Brain microvascular endothelial cell (primary cell): ENCODE results near the gene TRIP12.

Experiments
- DNase-seq: peaks from one replicate; pipeline ENCODE4 v3.0.0-alpha.2; 2020
- H3K27ac ChIP-seq: fragments of 250-450 bp; sonication (Bioruptor Pico); 2 replicates; pipeline ENCODE4 v1.5.1; 2020; ENCODE audit warnings: mild to moderate bottlenecking, moderate library complexity
- H3K27me3 ChIP-seq: fragments of 250-450 bp; sonication (Bioruptor Pico); replicated peaks from 2 replicates; pipeline ENCODE4 v1.5.1; 2020; ENCODE audit warnings: mild to moderate bottlenecking
- H3K36me3 ChIP-seq: fragments of 250-450 bp; sonication (Bioruptor Pico); replicated peaks from 2 replicates; pipeline ENCODE4 v1.5.1; 2020; ENCODE audit warnings: mild to moderate bottlenecking
- H3K4me3 ChIP-seq: 2 replicates; pipeline ENCODE4 v1.5.1; 2011; ENCODE audit warnings: low read depth, mild to moderate bottlenecking, control low read depth, low read length, moderate library complexity
- CTCF ChIP-seq: IDR thresholded peaks from 2 replicates; pipeline ENCODE4 v1.5.1; 2011; ENCODE audit warnings: low read depth, mild to moderate bottlenecking, moderate library complexity, low read length, control low read depth, inconsistent platforms; ENCODE audit errors: missing control alignments
- in situ Hi-C: cut with HindIII; loops from 2 replicates; pipeline ENCODE4 v1.10.0; 2017; ENCODE audit warnings: low sequenced_read_pairs, low pct_ligation_motif_present

TRIP12 gene

DNA sequence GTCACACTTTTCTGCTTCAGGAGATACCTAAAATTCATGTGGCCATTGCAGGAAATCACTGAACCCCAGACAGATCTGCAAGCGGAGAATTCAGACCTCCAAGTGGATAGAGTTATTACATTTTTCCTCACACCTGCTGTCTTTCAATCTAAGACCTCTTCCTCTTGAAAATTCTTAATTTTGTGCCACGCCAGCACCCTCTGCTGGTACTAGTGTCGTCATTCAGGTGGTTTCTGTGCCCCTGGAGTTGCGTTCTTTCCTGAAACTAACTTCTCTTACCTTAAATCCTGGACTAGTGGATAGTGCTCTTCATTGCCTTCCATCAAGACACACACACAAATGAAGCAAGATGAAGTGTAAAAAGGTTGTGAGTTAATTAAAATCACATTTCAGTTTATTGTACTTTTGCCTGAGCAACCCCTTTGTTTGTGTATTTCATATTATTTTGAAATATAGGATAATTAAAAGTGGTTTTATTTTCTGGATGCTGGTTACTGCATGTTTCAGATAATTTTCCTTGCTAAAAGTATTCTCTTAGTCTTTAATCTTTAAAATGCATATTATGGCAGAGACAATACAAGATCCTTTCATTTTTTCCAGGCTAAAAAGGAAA lies 205.8 kb downstream of the TRIP12 start:
- peak; percentile 67 for TF ChIP-seq CTCF
- Histone ChIP-seq H3K27me3 (peaks cover 13% of the 10 kb centered on the region), H3K27ac (no peak overlapping the region), H3K36me3 (no peaks in the 10 kb centered on the region), H3K4me3 (no peak overlapping the region)
- in situ Hi-C loops: no loop called here
- no peak for DNase-seq

- peaks cover 13% of the 10 kb centered on the region for H3K27me3 ChIP-seq
- H3K4me3 ChIP-seq: peak overlapping the region; percentile 54
- H3K27ac ChIP-seq: no peak overlapping the region
- TF ChIP-seq CTCF: peak; percentile 5
- no peaks in the 10 kb centered on the region for H3K36me3 ChIP-seq
- DNase-seq: peak; percentile 55
- in situ Hi-C loops: no loop called here
These were observed 206.9 kb downstream of the TRIP12 start for GRCh38 chr2:229714736-229715541.

DNA sequence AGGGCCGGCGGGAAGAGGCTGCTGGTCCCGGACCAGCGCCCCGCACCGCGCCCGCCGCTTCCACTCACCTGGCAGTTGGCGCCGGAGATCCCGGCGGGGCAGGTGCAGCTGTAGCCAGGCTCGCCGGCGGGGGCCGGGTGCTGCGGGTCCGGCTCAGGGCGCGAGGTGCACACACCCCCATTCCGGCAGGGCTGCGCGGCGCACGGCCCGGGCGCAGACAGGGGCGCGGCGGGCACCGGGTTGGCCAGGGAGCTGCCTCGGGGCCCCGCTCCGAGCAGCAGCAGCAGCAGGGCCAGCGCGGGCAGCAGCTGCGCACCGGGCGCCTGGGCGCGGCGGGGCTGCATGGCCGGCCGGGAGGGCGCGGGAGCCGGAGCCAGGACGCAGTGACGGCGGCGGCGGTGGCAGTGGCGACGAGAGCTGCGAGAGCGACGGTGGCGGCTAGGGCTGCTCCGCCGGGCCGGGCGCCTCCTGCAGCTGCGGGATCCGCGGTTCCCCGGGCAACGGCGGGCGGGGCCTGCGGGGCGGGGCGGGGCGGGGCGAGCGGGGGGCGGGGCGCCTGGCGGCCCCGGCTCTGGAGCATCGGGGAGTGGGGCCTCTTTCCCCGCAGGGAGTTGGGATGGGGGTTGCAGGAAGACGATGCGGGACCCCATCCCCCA lies 207.6 kb downstream of the TRIP12 start, which contains the start of gene DNER:
Gene DNER, minus strand, starts transcription at position 476 of the 656 bp plus-strand sequence. Its CDS starts 132 bp downstream, at position 344.
- H3K27me3 ChIP-seq: peaks cover 13% of the 10 kb centered on the region
- H3K27ac ChIP-seq: no peak within 1 kb of the TSS
- in situ Hi-C loops: no loop called here
- no peaks in the 10 kb centered on the region for H3K36me3 ChIP-seq
- peak within 1 kb of the TSS; percentile 54 for H3K4me3 ChIP-seq
- no peak for TF ChIP-seq CTCF
- DNase-seq: no peak
